PFSK-1 (cell line): Measurements from ENCODE around the gene PPP1R1B.

Source experiments
- FOXP2 ChIP-seq: optimal IDR thresholded peaks from 2 replicates; pipeline ENCODE3; 2011; ENCODE audit warnings: borderline replicate concordance, control low read depth, inconsistent platforms; ENCODE audit not compliant: insufficient read depth; ENCODE audit errors: extremely low read length, extremely low read depth
- POLR2AphosphoS5 ChIP-seq: IDR thresholded peaks from 2 replicates; pipeline ENCODE4 v1.6.1; 2012; ENCODE audit warnings: low read depth, mild to moderate bottlenecking, control low read depth, low read length, moderate library complexity
- REST ChIP-seq, 2 experiments: IDR thresholded peaks; 2 replicates each; pipeline versions ENCODE4 v1.6.1 to v1.8.0; 2011 to 2012; ENCODE audit warnings: low read depth in 2 of 2, low read length in 2 of 2, control low read depth in 1 of 2, inconsistent platforms in 1 of 2, mild to moderate bottlenecking in 1 of 2, moderate library complexity in 1 of 2; ENCODE audit not compliant: insufficient read depth in 1 of 2
- SIN3A ChIP-seq: IDR thresholded peaks from 2 replicates; pipeline ENCODE4 v1.6.1; 2012; ENCODE audit warnings: mild to moderate bottlenecking, low read length, moderate library complexity, borderline replicate concordance; ENCODE audit not compliant: insufficient read depth
- TAF1 ChIP-seq: IDR thresholded peaks from 2 replicates; pipeline ENCODE4 v1.6.1; 2012; ENCODE audit warnings: low read length, control low read depth, borderline replicate concordance; ENCODE audit not compliant: insufficient read depth

Gene PPP1R1B

DNA sequence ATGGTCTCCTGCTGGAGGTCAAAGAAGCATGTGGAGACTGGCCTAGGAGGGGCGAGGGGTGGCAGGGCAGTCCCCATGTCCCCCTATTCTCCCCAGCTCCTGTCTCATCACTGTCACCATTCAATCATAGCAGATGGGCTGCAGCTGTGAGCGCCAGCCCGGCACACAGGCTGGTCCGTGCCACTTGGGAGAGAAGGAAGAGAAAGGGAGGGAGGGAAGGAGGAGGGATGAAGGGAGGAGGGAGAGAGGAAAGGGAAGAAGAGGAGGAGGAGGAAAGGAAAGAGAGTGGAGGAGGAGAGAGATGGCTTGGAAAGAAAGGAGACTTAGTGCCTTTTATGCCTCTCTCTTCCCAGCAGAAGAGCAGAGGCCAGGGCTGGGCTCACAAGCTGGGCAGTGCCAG lies 31.5 kb upstream of the PPP1R1B start:
- no peak for TF ChIP-seq FOXP2

DNA sequence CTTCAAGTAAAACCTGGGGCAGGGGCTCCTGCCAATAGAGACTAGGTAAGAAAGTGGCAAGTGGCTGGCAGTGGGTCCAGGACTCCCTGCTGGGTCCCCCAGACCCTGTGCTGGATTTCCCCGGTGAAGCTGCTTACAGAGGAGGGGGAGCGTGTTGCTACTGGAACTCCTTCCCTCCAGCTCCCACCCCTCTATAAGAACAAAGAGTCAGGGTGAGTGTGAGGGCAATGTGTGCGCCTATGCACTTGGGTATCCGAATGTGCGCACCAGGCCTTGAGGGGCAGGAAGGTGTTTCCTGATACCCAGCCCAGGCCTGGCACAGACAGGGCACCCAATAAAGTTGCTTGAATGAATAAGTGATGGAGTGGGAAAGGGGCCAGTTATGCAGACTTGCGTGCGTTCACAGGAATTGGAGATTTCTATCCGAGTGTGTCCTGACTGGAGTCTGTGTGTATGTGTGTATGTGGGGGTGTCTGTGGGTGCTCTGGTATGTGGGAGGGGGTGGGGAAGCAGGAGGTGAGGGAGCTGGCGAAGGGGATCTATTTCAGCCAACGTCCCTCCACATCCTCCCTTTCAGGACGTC lies 30.7 kb upstream of the PPP1R1B start:
- TF ChIP-seq SIN3A (no peak), TAF1 (no peak), FOXP2 (no peak), REST (IDR thresholded peaks at IDR 0.05; ENCODE audit: insufficient read depth in 1 of 2, low read depth in 2 of 2, low read length in 2 of 2) (no peak), POLR2AphosphoS5 (no peak)

DNA sequence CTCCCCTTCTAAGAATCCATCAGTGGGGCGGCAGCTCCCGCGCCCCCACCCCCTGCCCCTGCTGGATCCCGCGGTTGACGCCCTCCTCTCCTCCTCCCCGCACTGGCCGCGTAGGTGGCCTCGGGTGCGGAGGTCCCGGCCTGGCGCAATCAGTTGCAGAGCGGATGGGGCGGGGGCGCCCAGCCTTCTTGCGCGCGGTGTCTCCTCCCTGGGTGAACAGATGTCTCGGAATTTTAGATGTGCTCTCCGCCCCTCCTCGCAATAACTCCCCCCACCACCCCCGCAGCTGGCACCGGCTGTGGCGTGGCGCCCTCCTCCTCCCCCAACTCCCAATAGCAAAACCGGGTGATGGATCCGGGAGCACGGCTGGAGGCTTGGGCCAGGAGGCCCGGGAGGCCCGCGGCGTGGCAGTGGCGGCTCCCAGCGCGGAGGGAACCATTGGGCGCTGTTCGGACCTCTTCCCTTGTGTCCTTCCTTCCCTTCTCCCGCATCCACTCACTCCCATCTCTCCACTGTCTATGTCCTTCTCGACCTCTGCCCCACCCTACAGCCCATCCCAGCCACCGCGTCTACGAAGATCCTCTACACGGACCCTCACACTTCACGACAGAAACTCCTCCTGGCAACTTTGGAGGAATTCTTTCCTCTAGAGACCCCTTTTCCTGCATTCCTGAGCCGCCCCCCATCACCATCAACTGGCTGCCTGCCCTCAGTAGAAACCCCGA lies 30.0 kb upstream of the PPP1R1B start:
- TF ChIP-seq FOXP2 (no peak), SIN3A (no peak), TAF1 (no peak), REST (IDR thresholded peaks at IDR 0.05; ENCODE audit: insufficient read depth in 1 of 2, low read depth in 2 of 2, low read length in 2 of 2) (no peak), POLR2AphosphoS5 (no peak)

GRCh38 chr17:39597372-39598046 lies 29.2 kb upstream of the PPP1R1B start:
- no peak for TF ChIP-seq FOXP2
- TF ChIP-seq POLR2AphosphoS5: no peak
- TF ChIP-seq TAF1: no peak
- TF ChIP-seq REST (IDR thresholded peaks at IDR 0.05; ENCODE audit: insufficient read depth in 1 of 2, low read depth in 2 of 2, low read length in 2 of 2): no peak

GRCh38 chr17:39598047-39598481 lies 28.7 kb upstream of the PPP1R1B start:
- TF ChIP-seq POLR2AphosphoS5 (no peak), TAF1 (no peak), SIN3A (no peak), REST (IDR thresholded peaks at IDR 0.05; ENCODE audit: insufficient read depth in 1 of 2, low read depth in 2 of 2, low read length in 2 of 2) (no peak), FOXP2 (no peak)
